ENCODE results near the gene CCDC91.
"Not testable (repeated sequence)": the region's sequence is repeated elsewhere in the genome, so short reads cannot be mapped to it uniquely, and the experiment has no call there.

Gene CCDC91

GRCh38 chr12:28343713-28344112, 153.5 kb downstream of the CCDC91 start:
- DNase-seq (ENCODE audit: extremely low spot score, insufficient read length, low read depth) (no peak), FAIRE-seq (no peak)

GRCh38 chr12:28346567-28346966, 156.3 kb downstream of the CCDC91 start:
- no peak for FAIRE-seq
- no peak for DNase-seq (ENCODE audit: extremely low spot score, insufficient read length, low read depth)

- FAIRE-seq (no peak), DNase-seq (ENCODE audit: extremely low spot score, insufficient read length, low read depth) (no peak)
Measured at GRCh38 chr12:28349196-28349595, 158.9 kb downstream of the CCDC91 start.

DNA sequence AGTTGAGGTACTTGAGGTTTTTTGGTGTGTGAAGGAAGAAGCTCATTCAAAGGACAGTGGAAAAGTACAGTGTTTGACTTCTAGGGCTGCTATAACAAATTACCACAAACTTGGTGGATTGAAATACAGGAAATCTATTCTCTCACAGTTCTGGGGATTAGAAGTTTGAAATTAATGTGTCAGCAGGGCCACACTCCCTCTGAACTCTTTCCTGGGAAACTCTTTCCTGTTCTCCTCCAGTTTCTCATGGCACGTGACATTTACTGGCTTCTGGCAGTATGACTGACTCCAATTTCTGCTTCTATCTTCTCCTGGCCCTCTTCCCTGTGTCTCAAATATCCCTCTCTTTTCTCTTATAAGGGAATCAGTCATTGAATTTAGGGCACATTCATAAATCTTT, 160.2 kb downstream of the CCDC91 start:
- FAIRE-seq: no peak

GRCh38 chr12:28351414-28351813, 161.2 kb downstream of the CCDC91 start:
- FAIRE-seq (no peak), DNase-seq (ENCODE audit: extremely low spot score, insufficient read length, low read depth) (no peak)

More for the DNA sequence above, 160.2 kb downstream of the CCDC91 start:
- no peak for DNase-seq (ENCODE audit: extremely low spot score, insufficient read length, low read depth)

DNA sequence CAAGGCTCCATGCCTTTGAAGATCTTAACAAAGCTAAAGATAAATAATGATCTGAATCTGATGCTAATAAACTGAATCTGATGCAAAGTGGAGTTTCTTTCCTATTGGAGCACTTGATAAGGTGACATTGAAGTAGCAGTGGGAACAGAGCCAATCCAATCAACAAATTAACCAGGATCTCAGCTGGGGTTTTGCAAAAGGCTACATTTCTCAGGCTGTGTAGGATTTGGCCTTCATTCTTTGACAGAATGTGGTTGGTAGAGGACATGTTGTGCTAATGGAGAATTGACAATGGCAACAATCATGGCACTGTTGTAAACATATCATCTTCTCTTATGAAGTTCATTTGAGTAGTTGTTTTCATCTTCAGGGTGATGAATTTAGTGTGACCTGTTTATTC, 164.9 kb downstream of the CCDC91 start:
- DNase-seq (ENCODE audit: extremely low spot score, insufficient read length, low read depth): no peak
- no peak for FAIRE-seq

DNA sequence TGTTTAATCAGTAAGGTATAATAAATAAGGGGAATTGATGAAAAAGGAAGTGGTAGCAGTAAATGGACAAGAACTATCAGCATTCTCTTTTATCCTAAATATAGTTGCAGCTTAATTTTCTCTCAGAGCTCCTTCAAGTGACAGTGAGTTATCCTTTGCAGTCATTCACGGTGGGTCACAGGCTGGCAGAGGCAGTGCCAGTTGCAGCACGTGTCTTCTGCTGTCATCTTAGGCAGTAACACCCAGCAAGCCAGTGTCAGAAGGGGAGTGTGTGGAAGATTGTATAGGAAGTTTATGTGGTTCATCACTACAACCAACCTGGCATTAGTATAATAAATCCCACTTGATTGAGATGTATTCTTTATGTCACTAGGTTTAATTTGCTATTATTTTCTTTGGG, 170.0 kb downstream of the CCDC91 start:
- FAIRE-seq (no peak), DNase-seq (ENCODE audit: extremely low spot score, insufficient read length, low read depth) (no peak)

GRCh38 chr12:28367326-28367725, 177.1 kb downstream of the CCDC91 start:
- FAIRE-seq (no peak), DNase-seq (ENCODE audit: extremely low spot score, insufficient read length, low read depth) (no peak)

GRCh38 chr12:28367993-28368392, 177.7 kb downstream of the CCDC91 start:
- no peak for FAIRE-seq
- DNase-seq (ENCODE audit: extremely low spot score, insufficient read length, low read depth): no peak

DNA sequence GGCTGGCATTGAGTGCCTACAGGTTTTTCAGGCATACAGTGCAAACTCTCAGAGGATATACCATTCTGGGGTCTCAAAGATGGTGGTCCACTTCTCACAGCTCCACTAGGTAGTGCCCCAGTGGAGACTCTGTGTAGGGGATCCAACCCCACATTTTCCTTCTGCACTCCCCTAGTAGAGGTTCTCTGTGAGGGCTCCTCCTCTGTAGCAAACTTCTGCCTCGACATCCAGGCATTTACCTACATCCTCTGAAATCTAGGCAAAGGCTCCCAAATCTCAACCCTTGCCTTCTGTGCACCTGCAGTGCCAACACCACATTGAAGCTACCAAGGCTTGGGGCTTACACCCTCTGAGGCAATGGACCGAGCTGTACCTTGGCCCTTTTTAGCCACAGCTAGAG, 179.2 kb downstream of the CCDC91 start:
- FAIRE-seq (no peak), DNase-seq (ENCODE audit: extremely low spot score, insufficient read length, low read depth) (no peak)

GRCh38 chr12:28374556-28374955, 184.3 kb downstream of the CCDC91 start:
- no peak for DNase-seq (ENCODE audit: extremely low spot score, insufficient read length, low read depth)
- FAIRE-seq: no peak

- DNase-seq (ENCODE audit: extremely low spot score, insufficient read length, low read depth) (no peak), FAIRE-seq (no peak)
Measured at GRCh38 chr12:28378736-28379135, 188.5 kb downstream of the CCDC91 start.

DNA sequence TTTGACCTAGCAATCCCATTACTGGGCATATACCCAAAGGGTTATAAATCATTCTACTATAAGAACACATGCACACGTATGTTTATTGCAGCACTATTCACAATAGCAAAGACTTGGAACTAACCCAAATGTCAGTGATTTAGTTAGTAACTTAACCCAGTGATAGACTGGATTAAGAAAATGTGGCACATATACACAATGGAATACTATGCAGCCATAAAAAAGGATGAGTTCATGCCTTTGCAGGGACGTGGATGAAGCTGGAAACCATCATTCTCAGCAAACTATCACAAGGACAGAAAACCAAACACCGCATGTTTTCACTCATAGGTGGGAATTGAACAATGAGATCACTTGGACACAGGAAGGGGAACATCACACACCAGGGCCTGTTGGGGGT, 189.5 kb downstream of the CCDC91 start:
- not testable (repeated sequence) for FAIRE-seq; DNase-seq (ENCODE audit: extremely low spot score, insufficient read length, low read depth)

DNA sequence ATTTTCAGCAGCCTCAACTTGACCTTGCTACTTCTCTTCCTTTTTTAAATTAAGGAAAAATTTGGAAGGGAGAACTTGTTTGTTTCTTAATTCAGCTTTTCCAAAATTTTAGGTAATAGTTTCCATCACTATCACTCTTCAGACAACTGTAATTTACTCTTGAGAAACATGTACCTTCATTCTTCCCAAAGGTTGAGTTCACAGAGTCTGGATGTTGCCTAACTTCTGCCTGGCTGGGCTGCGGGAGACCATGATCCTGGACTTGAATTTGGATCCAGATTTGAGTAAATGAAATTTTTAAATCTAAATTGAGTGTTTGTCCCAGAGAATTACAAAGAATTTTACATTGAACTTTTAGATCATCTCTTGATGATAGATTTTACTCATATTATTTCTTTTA, 193.1 kb downstream of the CCDC91 start:
- no peak for FAIRE-seq

GRCh38 chr12:28388879-28389278, 198.6 kb downstream of the CCDC91 start:
- no peak for FAIRE-seq
- DNase-seq (ENCODE audit: extremely low spot score, insufficient read length, low read depth): no peak

More for the DNA sequence above, 193.1 kb downstream of the CCDC91 start:
- DNase-seq (ENCODE audit: extremely low spot score, insufficient read length, low read depth): no peak

DNA sequence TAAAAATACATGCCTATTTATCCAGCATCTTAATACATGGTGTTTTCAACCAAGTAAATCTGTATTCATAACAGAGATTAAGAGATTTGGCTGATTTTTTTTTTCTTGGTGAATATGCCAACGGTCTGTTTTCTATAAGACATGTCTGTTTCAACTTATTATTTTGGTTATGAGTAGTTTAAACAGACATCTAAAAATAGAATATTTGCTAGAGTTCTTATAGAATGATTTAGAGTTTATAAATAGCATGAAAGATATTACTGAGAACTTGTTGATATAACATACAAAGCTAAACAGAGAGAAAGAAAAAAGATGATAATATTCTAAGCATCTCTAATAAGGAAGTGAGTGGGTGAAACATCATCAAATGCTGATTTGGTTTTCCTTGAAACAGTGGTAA, 199.9 kb downstream of the CCDC91 start:
- FAIRE-seq: no peak
- DNase-seq (ENCODE audit: extremely low spot score, insufficient read length, low read depth): no peak

GRCh38 chr12:28390761-28391385, 200.6 kb downstream of the CCDC91 start:
- peak; percentile 24 for FAIRE-seq
- no peak for DNase-seq (ENCODE audit: extremely low spot score, insufficient read length, low read depth)

DNA sequence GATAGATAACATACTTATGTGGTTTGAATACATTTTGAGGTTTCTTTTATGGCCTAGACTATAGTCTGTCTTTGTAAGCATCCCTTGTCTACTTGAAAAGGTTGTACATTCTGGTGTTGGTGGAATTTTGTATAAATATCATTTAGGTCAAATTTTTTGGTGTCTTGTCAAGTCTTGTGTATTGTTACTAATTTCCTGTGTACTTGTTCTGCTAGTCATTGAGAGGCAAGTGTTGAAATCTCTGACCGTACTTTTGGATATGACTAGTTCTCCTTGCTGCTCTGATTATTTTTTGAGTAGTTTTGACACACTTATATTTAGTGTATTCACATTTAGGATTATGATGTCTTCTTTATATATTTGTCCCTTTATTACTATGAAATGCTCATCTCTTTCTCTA, 219.6 kb downstream of the CCDC91 start:
- FAIRE-seq: no peak
- no peak for DNase-seq (ENCODE audit: extremely low spot score, insufficient read length, low read depth)

DNA sequence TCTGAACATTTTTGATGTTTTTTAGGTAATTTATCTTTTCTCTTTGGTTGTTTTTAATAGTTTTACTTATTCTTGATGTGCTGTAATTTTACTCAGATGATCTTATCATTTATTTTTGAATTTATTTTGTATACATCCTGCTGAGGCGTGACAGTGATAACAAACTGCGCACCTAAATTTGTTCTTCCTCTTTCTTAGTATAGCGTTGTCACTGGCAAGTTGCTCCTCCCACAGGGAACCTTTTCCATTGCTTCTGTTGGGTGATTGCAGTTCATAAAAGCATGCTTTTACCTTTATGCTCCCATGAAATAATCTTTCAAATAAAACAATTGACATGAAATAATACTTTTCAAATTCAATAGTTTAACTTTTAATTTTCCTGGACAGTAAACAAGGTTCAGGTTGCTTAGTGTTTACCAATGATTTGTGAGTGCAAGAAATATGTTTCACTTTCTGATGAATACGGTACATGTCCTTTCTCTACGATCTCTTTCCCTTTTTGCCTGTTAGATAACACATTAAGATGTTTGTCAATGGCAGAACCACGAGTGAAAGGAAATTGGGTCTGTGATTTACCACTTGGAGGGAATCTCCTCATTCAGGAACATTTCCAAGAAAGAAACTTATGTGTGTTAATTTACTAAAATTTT, 223.3 kb downstream of the CCDC91 start:
- peak; percentile 67 for FAIRE-seq
- DNase-seq (ENCODE audit: extremely low spot score, insufficient read length, low read depth): no peak

- FAIRE-seq: no peak
Measured at GRCh38 chr12:28415755-28416154, 225.5 kb downstream of the CCDC91 start.

GRCh38 chr12:28421374-28421773, 231.1 kb downstream of the CCDC91 start:
- FAIRE-seq: no peak
- DNase-seq (ENCODE audit: extremely low spot score, insufficient read length, low read depth): no peak

More at GRCh38 chr12:28415755-28416154, 225.5 kb downstream of the CCDC91 start:
- no peak for DNase-seq (ENCODE audit: extremely low spot score, insufficient read length, low read depth)

GRCh38 chr12:28424965-28425364, 234.7 kb downstream of the CCDC91 start:
- FAIRE-seq: no peak
- no peak for DNase-seq (ENCODE audit: extremely low spot score, insufficient read length, low read depth)

All from GM18507 (cell line).